HepG2 (cell line): ENCODE measurements around the gene PSMB10. TPM values are rescaled to one million over a fixed set of nuclear protein-coding genes. Genes with fewer than 3 reads are reported as not detected.
A peak's percentile ranks its signal among the peaks of the same experiment; 100 is the strongest.

ENCODE experiments used
- ATAC-seq: fragments of 200-7000 bp; cut with Tn5 transposase; 3 replicates; pipeline ENCODE4 v1.9.1; 2020; ENCODE audit warnings: mild to moderate bottlenecking, moderate library complexity
- BruUV-seq: library from RNA; stranded (reverse); fragments of 400-500 nt; replicated peaks from 2 replicates; lab custom pipeline; 2021; lab: Mats Ljungman, UMichigan
- CTCF ChIA-PET: fragments of 300-600 bp; formaldehyde crosslinking; extraction: SDS; loops from one replicate; lab custom pipeline; 2021; ENCODE audit warnings: low total read pairs, inconsistent platforms, low intra/inter-chr PET ratio; lab: Yijun Ruan, JAX
- POLR2A ChIA-PET: fragments of 350-600 bp; sonication (Branson Sonifier 250); formaldehyde crosslinking; loops from one replicate; lab custom pipeline; 2020; ENCODE audit warnings: antibody characterized with exemption, inconsistent platforms; lab: Yijun Ruan, JAX
- DNase-seq: peaks from one replicate; pipeline ENCODE4 v3.0.0-alpha.2; 2015; ENCODE audit warnings: low spot score
- FAIRE-seq: peaks from 3 replicates; lab custom pipeline; 2011; peaks lifted over from hg19 to GRCh38; lab: Jason Lieb, UNC
- H2AFZ ChIP-seq: one replicate; pipeline ENCODE4 v1.6.1; 2011; ENCODE audit warnings: low read length, inconsistent platforms
- H3K27ac ChIP-seq: fragments of 300-600 bp; 3 replicates; pipeline ENCODE4 v1.8.0; 2011; ENCODE audit warnings: mixed run types, mild to moderate bottlenecking, mixed read lengths, low read length, inconsistent platforms; ENCODE audit not compliant: insufficient read depth; ENCODE audit errors: extremely low read length
- H3K27me3 ChIP-seq, 2 experiments: fragments of 200-600 bp in 1 of 2; 2 replicates in 1 of 2; 3 replicates in 1 of 2; pipeline versions ENCODE4 v1.6.0 to v1.8.0; 2011; ENCODE audit warnings: low read length in 2 of 2, mild to moderate bottlenecking in 2 of 2, moderate library complexity in 2 of 2, inconsistent platforms in 1 of 2; ENCODE audit not compliant: insufficient read depth in 2 of 2, control insufficient read depth in 1 of 2
- H3K36me3 ChIP-seq, 2 experiments: fragments of 200-600 bp in 1 of 2; replicated peaks in 1 of 2; 2 replicates in 1 of 2; 3 replicates in 1 of 2; pipeline versions ENCODE4 v1.5.1 to v1.8.0; 2011; ENCODE audit warnings: low read length in 2 of 2, inconsistent platforms in 1 of 2; ENCODE audit not compliant: insufficient read depth in 2 of 2, control insufficient read depth in 1 of 2
- H3K4me1 ChIP-seq: 2 replicates; pipeline ENCODE4 v1.5.1; 2012; ENCODE audit warnings: low read length, inconsistent platforms; ENCODE audit not compliant: insufficient read depth
- H3K4me2 ChIP-seq: 2 replicates; pipeline ENCODE4 v1.6.0; 2011; ENCODE audit warnings: low read depth, low read length, inconsistent platforms
- H3K4me3 ChIP-seq, 3 experiments: fragments of 200-600 bp in 1 of 3; sonication (generic), shearing (Covaris generic) in 1 of 3; replicated peaks in 1 of 3; 2 replicates each; pipeline ENCODE4 v1.5.1; 2011 to 2016; ENCODE audit warnings: low read length in 3 of 3, inconsistent platforms in 2 of 3, low read depth in 2 of 3, mild to moderate bottlenecking in 2 of 3, control low read depth in 1 of 3, mixed read lengths in 1 of 3; ENCODE audit not compliant: insufficient read depth in 1 of 3
- H3K79me2 ChIP-seq: one replicate; pipeline ENCODE4 v1.6.1; 2011; ENCODE audit warnings: low read length, inconsistent platforms; ENCODE audit not compliant: insufficient read depth
- H3K9ac ChIP-seq: 2 replicates; pipeline ENCODE4 v1.6.0; 2011; ENCODE audit warnings: mild to moderate bottlenecking, low read depth, low read length, inconsistent platforms; ENCODE audit not compliant: insufficient read depth
- H3K9me3 ChIP-seq: 2 replicates; pipeline ENCODE4 v1.5.1; 2012; ENCODE audit warnings: mild to moderate bottlenecking, low read length
- H4K20me1 ChIP-seq: 2 replicates; pipeline ENCODE4 v1.6.0; 2011; ENCODE audit warnings: inconsistent platforms, mild to moderate bottlenecking, low read length, moderate library complexity; ENCODE audit not compliant: insufficient read depth
- CCDC6 ChIP-seq: sonication (generic); formaldehyde crosslinking; IDR thresholded peaks from 2 replicates; pipeline ENCODE4 v1.8.1; 2022; ENCODE audit warnings: mild to moderate bottlenecking, missing genetic modification reagents, moderate library complexity
- GFI1 ChIP-seq: sonication (generic); formaldehyde crosslinking; IDR thresholded peaks from 2 replicates; pipeline ENCODE4 v1.5.0; 2020; ENCODE audit warnings: missing genetic modification reagents, mild to moderate bottlenecking, borderline replicate concordance
- JDP2 ChIP-seq: sonication (generic); formaldehyde crosslinking; IDR thresholded peaks from 2 replicates; pipeline ENCODE4 v1.8.1; 2022; ENCODE audit warnings: missing genetic modification reagents, borderline replicate concordance
- MAX ChIP-seq: IDR thresholded peaks from 2 replicates; pipeline ENCODE4 v1.6.1; 2012; ENCODE audit warnings: inconsistent platforms
- NR2F2 ChIP-seq: IDR thresholded peaks from 2 replicates; pipeline ENCODE4 v1.6.1; 2012; ENCODE audit warnings: low read depth, inconsistent platforms, borderline replicate concordance
- SAP130 ChIP-seq: IDR thresholded peaks from 2 replicates; pipeline ENCODE4 v1.6.1; 2016; ENCODE audit warnings: low read depth
- TARDBP ChIP-seq: sonication (generic); formaldehyde crosslinking; IDR thresholded peaks from 2 replicates; pipeline ENCODE4 v1.8.0; 2022; ENCODE audit warnings: mild to moderate bottlenecking, missing genetic modification reagents
- ZBTB7A ChIP-seq: sonication (generic); formaldehyde crosslinking; IDR thresholded peaks from 2 replicates; pipeline ENCODE4 v1.8.0; 2022; ENCODE audit warnings: mild to moderate bottlenecking, missing genetic modification reagents
- ZNF121 ChIP-seq: sonication (generic); formaldehyde crosslinking; IDR thresholded peaks from 2 replicates; pipeline ENCODE4 v1.5.0; 2020; ENCODE audit warnings: mild to moderate bottlenecking, missing genetic modification reagents
- ZNF143 ChIP-seq: sonication (generic); formaldehyde crosslinking; IDR thresholded peaks from 2 replicates; pipeline ENCODE4 v1.4.0; 2020; ENCODE audit warnings: missing genetic modification reagents
- ZNF263 ChIP-seq: sonication (generic); formaldehyde crosslinking; IDR thresholded peaks from 2 replicates; pipeline ENCODE4 v1.4.0; 2020; ENCODE audit warnings: missing genetic modification reagents
- ZNF292 ChIP-seq: sonication (generic); formaldehyde crosslinking; IDR thresholded peaks from 2 replicates; pipeline ENCODE4 v1.8.1; 2022; ENCODE audit warnings: mild to moderate bottlenecking, low read depth, missing genetic modification reagents, borderline replicate concordance
- ZNF350 ChIP-seq: sonication (generic); formaldehyde crosslinking; IDR thresholded peaks from 2 replicates; pipeline ENCODE4 v1.4.0; 2020; ENCODE audit warnings: mild to moderate bottlenecking, low read depth, missing genetic modification reagents, borderline replicate concordance
- ZNF496 ChIP-seq: sonication (generic); formaldehyde crosslinking; IDR thresholded peaks from 2 replicates; pipeline ENCODE4 v1.8.1; 2023; ENCODE audit warnings: mild to moderate bottlenecking, moderate library complexity, missing genetic modification reagents; ENCODE audit not compliant: insufficient replicate concordance
- ZNF740 ChIP-seq: sonication (generic); formaldehyde crosslinking; IDR thresholded peaks from 2 replicates; pipeline ENCODE4 v1.4.0; 2020; ENCODE audit warnings: missing genetic modification reagents
- ZZZ3 ChIP-seq: sonication (generic); formaldehyde crosslinking; IDR thresholded peaks from 2 replicates; pipeline ENCODE4 v1.4.0; 2020; ENCODE audit warnings: missing genetic modification reagents, mild to moderate bottlenecking, borderline replicate concordance
- WGBS: methylation state at CpG from one replicate; pipeline ENCODE4 v1.1.6; 2017; ENCODE audit warnings: low lambda C conversion rate; 5-methylcytosine and 5-hydroxymethylcytosine counted together
- in situ Hi-C: cut with HindIII; loops from 2 replicates; pipeline ENCODE4 v1.10.0; 2017; ENCODE audit warnings: low pct_unique_long_range_greater_than_20kb; ENCODE audit not compliant: extremely low pct_ligation_motif_present
- intact Hi-C: fragments of 100-400 bp; cut with micrococcal nuclease; formaldehyde crosslinking; loops from one replicate; pipeline ENCODE4 v1.10.0; 2022; ENCODE audit not compliant: unreplicated experiment
- polyA plus RNA-seq, 8 experiments: library from polyadenylated mRNA; depleted of rRNA in 3 of 8; stranded (reverse) in 7 of 8; unstranded in 1 of 8; fragments of >200 nt; fragmentation: Illumina TruSeq in 4 of 8; extraction: Trizol in 4 of 8; gene quantifications; 2 replicates each; pipeline versions ENCODE4 v1.2.1 to v1.2.3, GENCODE V29; 2011 to 2016; ENCODE audit warnings: low read depth in 4 of 8, missing spikeins in 1 of 8, mixed read lengths in 1 of 8; ENCODE audit not compliant: insufficient read depth in 1 of 8
- total RNA-seq, 5 experiments: library from RNA; depleted of rRNA; stranded (reverse); fragments of >200 nt; fragmentation: Illumina TruSeq; extraction: Trizol; gene quantifications; 2 replicates each; pipeline ENCODE4 v1.2.3, GENCODE V29; 2016; ENCODE audit warnings: low read depth in 1 of 5
- TF ChIP-seq, protein P1 (sequence below): sonication (generic); formaldehyde crosslinking; IDR thresholded peaks from 2 replicates; pipeline ENCODE4 v1.8.0; 2022; ENCODE audit warnings: mild to moderate bottlenecking, missing genetic modification reagents, borderline replicate concordance
- TF ChIP-seq, protein P2 (sequence below): sonication (generic); formaldehyde crosslinking; IDR thresholded peaks from 2 replicates; pipeline ENCODE4 v1.4.0; 2020; ENCODE audit warnings: low read depth, mild to moderate bottlenecking, missing genetic modification reagents

The PSMB10 gene
- total and polyA plus RNA-seq, 2 of the 13 experiments (the other 11 are each of a cell fraction or from before 2014, with no cell fraction given) = 12.7 to 65.9 TPM

- DNase-seq (no peak), FAIRE-seq (peak; percentile 30)
- in situ Hi-C loops = no loop called here
Observed at GRCh38 chr16:67902831-67903230, 33.8 kb downstream of the PSMB10 start.

GRCh38 chr16:67901734-67902133 is 34.9 kb downstream of the PSMB10 start:
- Histone ChIP-seq H3K36me3 (peaks cover 3 to 13% of the 10 kb centered on the region in 2 experiments; a peak in 4 of 5 replicates), H4K20me1 (peaks cover 17% of the 10 kb centered on the region), H3K4me1 (peaks cover 39% of the 10 kb centered on the region), H3K79me2 (peaks cover 15% of the 10 kb centered on the region), H3K4me3 (no peak overlapping the region), H3K9ac (no peak overlapping the region), H3K27me3 (no peaks in the 10 kb centered on the region), H3K27ac (no peak overlapping the region), H3K9me3 (no peaks in the 10 kb centered on the region), H2AFZ (no peak overlapping the region), H3K4me2 (no peak overlapping the region; the same call in 1 of the 2 replicates)
- peak; percentile 59 for DNase-seq
- FAIRE-seq = peak; percentile 90
- ATAC-seq = peak; percentile 58
- WGBS = 60% methylated on average over 5 of the region's 5 CpGs
- intact Hi-C loops = no loop called here
- ChIA-PET POLR2A (no interaction called here), CTCF (no interaction called here)
- no TSS peak for BruUV-seq
- in situ Hi-C loops = no loop called here
- TF ChIP-seq MAX (no peak), ZNF350 (CRISPR knock-in tag) (no peak), GFI1 (CRISPR knock-in tag) (peak; percentile 53; the same call in 1 of the 2 replicates), ZNF121 (CRISPR knock-in tag) (peak; percentile 99), ZNF143 (CRISPR knock-in tag) (no peak), JDP2 (CRISPR knock-in tag) (no peak), ZNF496 (CRISPR knock-in tag) (no peak), ZBTB7A (CRISPR knock-in tag) (no peak), CCDC6 (CRISPR knock-in tag) (no peak), ZNF740 (no peak), NR2F2 (no peak), SAP130 (CRISPR knock-in tag) (no peak)
- TF ChIP-seq, protein P1, sequence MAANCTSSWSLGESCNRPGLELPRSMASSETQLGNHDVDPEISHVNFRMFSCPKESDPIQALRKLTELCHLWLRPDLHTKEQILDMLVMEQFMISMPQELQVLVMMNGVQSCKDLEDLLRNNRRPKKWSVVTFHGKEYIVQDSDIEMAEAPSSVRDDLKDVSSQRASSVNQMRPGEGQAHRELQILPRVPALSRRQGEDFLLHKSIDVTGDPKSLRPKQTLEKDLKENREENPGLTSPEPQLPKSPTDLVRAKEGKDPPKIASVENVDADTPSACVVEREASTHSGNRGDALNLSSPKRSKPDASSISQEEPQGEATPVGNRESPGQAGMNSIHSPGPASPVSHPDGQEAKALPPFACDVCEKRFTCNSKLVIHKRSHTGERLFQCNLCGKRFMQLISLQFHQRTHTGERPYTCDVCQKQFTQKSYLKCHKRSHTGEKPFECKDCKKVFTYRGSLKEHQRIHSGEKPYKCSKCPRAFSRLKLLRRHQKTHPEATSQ (CRISPR knock-in tag) = no peak

More at GRCh38 chr16:67902831-67903230, 33.8 kb downstream of the PSMB10 start:
- no peaks in the 10 kb centered on the region for H3K27me3 ChIP-seq
- peaks cover 12% of the 10 kb centered on the region for H4K20me1 ChIP-seq
- peaks cover 43% of the 10 kb centered on the region for H3K4me1 ChIP-seq
- intact Hi-C loops = no loop called here
- no peak overlapping the region for H3K4me3 ChIP-seq
- ATAC-seq = no peak
- no peak overlapping the region for H3K4me2 ChIP-seq
- BruUV-seq = TSS peak; percentile 11
- H3K36me3 ChIP-seq = peaks cover 3 to 13% of the 10 kb centered on the region in 2 experiments; a peak in 4 of 5 replicates
- H2AFZ ChIP-seq = no peak overlapping the region
- H3K9me3 ChIP-seq = no peaks in the 10 kb centered on the region
- CTCF ChIA-PET = no interaction called here
- POLR2A ChIA-PET = no interaction called here
- H3K9ac ChIP-seq = no peak overlapping the region
- H3K79me2 ChIP-seq = peaks cover 5% of the 10 kb centered on the region
- 95% methylated on average over 4 of the region's 4 CpGs for WGBS
- H3K27ac ChIP-seq = peak overlapping the region; percentile 36
- TF ChIP-seq ZNF263 (CRISPR knock-in tag) (no peak), ZZZ3 (no peak), ZNF292 (CRISPR knock-in tag) (no peak), TARDBP (CRISPR knock-in tag) (no peak)
- TF ChIP-seq, protein P2, sequence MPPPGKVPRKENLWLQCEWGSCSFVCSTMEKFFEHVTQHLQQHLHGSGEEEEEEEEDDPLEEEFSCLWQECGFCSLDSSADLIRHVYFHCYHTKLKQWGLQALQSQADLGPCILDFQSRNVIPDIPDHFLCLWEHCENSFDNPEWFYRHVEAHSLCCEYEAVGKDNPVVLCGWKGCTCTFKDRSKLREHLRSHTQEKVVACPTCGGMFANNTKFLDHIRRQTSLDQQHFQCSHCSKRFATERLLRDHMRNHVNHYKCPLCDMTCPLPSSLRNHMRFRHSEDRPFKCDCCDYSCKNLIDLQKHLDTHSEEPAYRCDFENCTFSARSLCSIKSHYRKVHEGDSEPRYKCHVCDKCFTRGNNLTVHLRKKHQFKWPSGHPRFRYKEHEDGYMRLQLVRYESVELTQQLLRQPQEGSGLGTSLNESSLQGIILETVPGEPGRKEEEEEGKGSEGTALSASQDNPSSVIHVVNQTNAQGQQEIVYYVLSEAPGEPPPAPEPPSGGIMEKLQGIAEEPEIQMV (CRISPR knock-in tag) = no peak
